NCI-H82 treated with DMSO at 0.1 percent for 48 hours (cell line): ENCODE results near the gene CCDC38.
"Not testable (repeated sequence)": the region's sequence is repeated elsewhere in the genome, so short reads cannot be mapped to it uniquely, and the experiment has no call there.

Experiments used
- DNase-seq: peaks from one replicate; lab custom pipeline; 2025; ENCODE audit not compliant: unreplicated experiment; lab: John Stamatoyannopoulos, UW

Gene CCDC38

GRCh38 chr12:95884998-95885397, 57.4 kb downstream of the CCDC38 start:
- no peak for DNase-seq

GRCh38 chr12:95882873-95883272, 59.5 kb downstream of the CCDC38 start:
- DNase-seq, result no peak

- DNase-seq, result no peak
Observed at GRCh38 chr12:95882080-95882479, 60.3 kb downstream of the CCDC38 start.

- no peak for DNase-seq
Observed at GRCh38 chr12:95881331-95881955, 61.0 kb downstream of the CCDC38 start.

- DNase-seq, result no peak
Observed at GRCh38 chr12:95880895-95881294, 61.5 kb downstream of the CCDC38 start.

- no peak for DNase-seq
Observed at GRCh38 chr12:95877622-95878021, 64.8 kb downstream of the CCDC38 start.

- no peak for DNase-seq
Observed at GRCh38 chr12:95874452-95874851, 68.0 kb downstream of the CCDC38 start.

GRCh38 chr12:95870897-95871296, 71.5 kb downstream of the CCDC38 start:
- DNase-seq, result no peak

GRCh38 chr12:95863337-95863736, 79.1 kb downstream of the CCDC38 start:
- no peak for DNase-seq

- no peak for DNase-seq
Observed at GRCh38 chr12:95862038-95862437, 80.4 kb downstream of the CCDC38 start.

GRCh38 chr12:95859947-95860850, 82.2 kb downstream of the CCDC38 start:
- no peak for DNase-seq

- no peak for DNase-seq
Observed at GRCh38 chr12:95859344-95859816, 83.0 kb downstream of the CCDC38 start.

- peak; percentile 90 for DNase-seq
Observed at GRCh38 chr12:95858451-95859343, 83.7 kb downstream of the CCDC38 start, which contains the start of gene SNRPF. SNRPF (plus strand) TSS chr12:95858952; CDS start chr12:95859074, 122 bp downstream.

- DNase-seq, result no peak
Observed at GRCh38 chr12:95857799-95858198, 84.6 kb downstream of the CCDC38 start.

- no peak for DNase-seq
Observed at GRCh38 chr12:95857156-95857555, 85.3 kb downstream of the CCDC38 start.

GRCh38 chr12:95852133-95852532, 90.3 kb downstream of the CCDC38 start:
- no peak for DNase-seq

GRCh38 chr12:95851606-95852005, 90.8 kb downstream of the CCDC38 start:
- DNase-seq, result no peak

- no peak for DNase-seq
Observed at GRCh38 chr12:95848575-95849388, 93.6 kb downstream of the CCDC38 start.

GRCh38 chr12:95842426-95842825, 100.0 kb downstream of the CCDC38 start:
- DNase-seq, result not testable (repeated sequence)

GRCh38 chr12:95838125-95838524, 104.3 kb downstream of the CCDC38 start:
- no peak for DNase-seq
